GM12872 (cell line): ENCODE results near the gene PLCG1.
A peak's percentile ranks its signal among the peaks of the same experiment; 100 is the strongest.

ENCODE experiments used
- CTCF ChIP-seq: IDR thresholded peaks from 3 replicates; pipeline ENCODE4 v1.5.1; 2011; ENCODE audit warnings: low read depth, mild to moderate bottlenecking, low read length, moderate library complexity; ENCODE audit not compliant: insufficient read depth

Gene PLCG1

GRCh38 chr20:41136680-41137613 is at the start of gene PLCG1:
PLCG1 (plus strand) TSS chr20:41137543; CDS start chr20:41137642, 99 bp downstream.
- no peak for TF ChIP-seq CTCF

- no peak for TF ChIP-seq CTCF
Observed at GRCh38 chr20:41087777-41088176, 49.6 kb upstream of the PLCG1 start.

- 0 out of 3 replicates have a peak, but pooled peaks have one; percentile 8 for TF ChIP-seq CTCF
Observed at GRCh38 chr20:41089555-41089954, 47.8 kb upstream of the PLCG1 start.

DNA sequence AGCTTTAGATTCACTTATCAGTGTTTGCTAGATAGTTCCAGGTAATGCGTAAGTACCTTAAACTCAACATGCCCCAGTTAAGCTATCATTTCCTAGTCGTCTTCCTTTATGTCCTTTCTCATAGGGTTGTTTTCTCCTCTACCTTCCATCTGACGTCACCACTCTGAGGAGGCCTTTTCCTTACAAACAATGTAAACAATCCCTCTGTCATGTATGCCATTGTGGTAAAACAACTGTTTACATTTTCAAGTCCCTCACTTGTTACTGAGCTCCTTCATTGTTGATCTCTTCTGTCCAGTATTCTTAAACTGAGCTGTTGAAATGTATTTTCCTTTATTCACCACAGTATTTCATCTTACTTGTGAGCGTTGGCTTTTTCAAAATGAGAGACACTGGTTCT is 45.4 kb upstream of the PLCG1 start:
- no peak for TF ChIP-seq CTCF

- TF ChIP-seq CTCF, result no peak
Observed at GRCh38 chr20:41094353-41095055, 42.8 kb upstream of the PLCG1 start.

DNA sequence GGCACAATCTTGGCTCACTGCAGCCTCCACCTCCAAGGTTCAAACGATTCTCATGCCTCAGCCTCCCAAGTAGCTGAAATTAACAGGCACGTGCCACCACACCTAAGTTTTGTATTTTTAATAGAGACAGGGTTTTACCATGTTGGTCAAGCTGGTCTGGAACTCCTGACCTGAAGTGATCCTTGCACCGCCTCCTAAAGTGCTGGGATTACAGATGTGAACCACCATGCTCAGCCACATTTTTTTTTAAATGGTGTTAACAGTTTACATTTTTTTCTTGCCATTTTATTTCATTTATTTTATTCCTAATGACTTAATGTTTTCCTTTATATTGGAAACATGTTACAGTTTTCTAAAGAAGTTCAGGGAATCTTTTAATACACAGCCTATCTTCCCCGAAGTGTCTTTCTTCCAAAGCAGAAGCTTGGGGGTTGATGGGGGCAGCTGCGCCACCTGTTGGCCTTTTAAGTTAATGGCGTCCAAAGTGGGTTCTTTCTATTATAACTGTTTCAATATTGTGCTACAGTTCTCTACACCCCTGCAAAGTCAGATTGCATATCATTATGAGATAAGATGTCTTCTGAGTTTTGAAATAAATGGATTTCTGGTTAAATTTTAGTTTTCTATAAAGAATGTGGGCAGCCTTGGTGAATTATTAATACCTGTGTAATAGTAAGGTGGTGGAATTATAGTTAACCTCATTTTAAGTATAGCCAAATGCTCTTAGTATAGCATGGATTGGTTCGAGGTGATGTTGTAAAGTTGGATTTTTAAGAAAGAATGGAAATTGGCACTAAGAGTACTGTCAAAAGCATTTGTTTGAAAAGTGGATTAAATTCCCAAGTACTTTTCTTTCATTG is 42.0 kb upstream of the PLCG1 start:
- TF ChIP-seq CTCF, result peak; percentile 69
